NCI-H1930 (cell line): ENCODE measurements around the gene SPACA5B.
"Not testable (repeated sequence)": the region's sequence is repeated elsewhere in the genome, so short reads cannot be mapped to it uniquely, and the experiment has no call there.

ENCODE experiments used
- DNase-seq, 2 experiments: peaks; one replicate each; lab custom pipeline; 2025; lab: John Stamatoyannopoulos, UW

The SPACA5B gene

GRCh38 chrX:48130326-48130725 is at the start of gene SPACA5B:
Gene SPACA5B, plus strand, starts transcription at chrX:48130626. Its CDS starts 62 bp downstream, at chrX:48130688.
- not testable (repeated sequence) for DNase-seq

GRCh38 chrX:48083212-48083611 is 47.2 kb upstream of the SPACA5B start:
- DNase-seq, result no peak

GRCh38 chrX:48083706-48084105 is 46.7 kb upstream of the SPACA5B start:
- DNase-seq, result no peak

- no peak for DNase-seq
Observed at GRCh38 chrX:48086082-48086481, 44.3 kb upstream of the SPACA5B start.

GRCh38 chrX:48090123-48090522 is 40.3 kb upstream of the SPACA5B start:
- no peak for DNase-seq

GRCh38 chrX:48092558-48092957 is 37.9 kb upstream of the SPACA5B start:
- not testable (repeated sequence) for DNase-seq

- no peak for DNase-seq
Observed at GRCh38 chrX:48101443-48101842, 29.0 kb upstream of the SPACA5B start.

- no peak for DNase-seq
Observed at GRCh38 chrX:48102874-48103374, 27.5 kb upstream of the SPACA5B start.

GRCh38 chrX:48107717-48108116 is 22.7 kb upstream of the SPACA5B start:
- no peak for DNase-seq

- not testable (repeated sequence) for DNase-seq
Observed at GRCh38 chrX:48125286-48125685, 5.1 kb upstream of the SPACA5B start.

GRCh38 chrX:48132308-48132844 is 1.9 kb downstream of the SPACA5B start:
- DNase-seq, result not testable (repeated sequence)

- not testable (repeated sequence) for DNase-seq
Observed at GRCh38 chrX:48139076-48139475, 8.7 kb downstream of the SPACA5B start.

- DNase-seq, result not testable (repeated sequence)
Observed at GRCh38 chrX:48141810-48142508, 11.5 kb downstream of the SPACA5B start.

- DNase-seq, result not testable (repeated sequence)
Observed at GRCh38 chrX:48142697-48143096, 12.3 kb downstream of the SPACA5B start.

GRCh38 chrX:48153769-48154168 is 23.3 kb downstream of the SPACA5B start:
- DNase-seq, result no peak

- DNase-seq, result no peak
Observed at GRCh38 chrX:48154796-48155195, 24.4 kb downstream of the SPACA5B start.

GRCh38 chrX:48156014-48156413 is 25.6 kb downstream of the SPACA5B start:
- DNase-seq, result no peak

- DNase-seq, result no peak
Observed at GRCh38 chrX:48165241-48165640, 34.8 kb downstream of the SPACA5B start.

GRCh38 chrX:48166322-48166721 is 35.9 kb downstream of the SPACA5B start:
- DNase-seq, result not testable (repeated sequence)

- DNase-seq, result no peak
Observed at GRCh38 chrX:48179691-48180090, 49.3 kb downstream of the SPACA5B start.

- no peak for DNase-seq
Observed at GRCh38 chrX:48180811-48181210, 50.4 kb downstream of the SPACA5B start.

GRCh38 chrX:48181882-48182281 is 51.5 kb downstream of the SPACA5B start:
- not testable (repeated sequence) for DNase-seq
